ENCODE results near the gene SRC.

DNA sequence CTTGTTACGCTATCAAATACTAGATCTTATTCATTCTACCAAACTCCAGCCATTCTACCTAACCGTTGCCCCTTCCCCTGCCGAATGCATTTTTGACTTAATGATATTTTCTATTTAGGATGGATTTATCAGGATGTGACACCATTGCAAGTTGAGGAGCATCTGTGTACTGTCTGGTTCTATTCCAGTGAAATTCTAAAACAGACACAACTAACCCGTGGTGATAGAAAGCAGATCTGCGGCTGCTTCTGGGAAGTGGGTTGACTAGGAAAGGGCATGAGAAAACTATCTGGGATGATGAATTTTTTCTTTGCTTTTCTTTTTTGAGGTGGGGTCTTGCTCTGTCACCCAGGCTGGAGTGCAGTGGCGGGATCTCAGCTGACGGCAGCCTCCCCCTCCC is 20.7 kb upstream of the SRC start:
- TF ChIP-seq ZNF8 (CRISPR knock-in tag; IDR thresholded peaks at IDR 0.05): no peak
- no peak for TF ChIP-seq TCF4 (CRISPR knock-in tag; IDR thresholded peaks at IDR 0.05; ENCODE audit: borderline replicate concordance)
